ENCODE data around the gene ALDH7A1.
"Not testable (repeated sequence)": the region's sequence is repeated elsewhere in the genome, so short reads cannot be mapped to it uniquely, and the experiment has no call there.

Gene ALDH7A1

GRCh38 chr5:126594748-126595485 lies at the start of gene ALDH7A1:
Gene ALDH7A1 (minus strand): TSS chr5:126595219. CDS start chr5:126595198, 21 bp downstream.
- H3K4me1 Mint-ChIP-seq, result peaks cover 9 to 21% of the 10 kb centered on the region in 2 donors
- peaks cover 0 to 2% of the 10 kb centered on the region in 2 donors for H3K9me3 Mint-ChIP-seq
- peaks cover 0 to 10% of the 10 kb centered on the region in 2 donors for H3K27me3 Mint-ChIP-seq
- H3K4me3 Mint-ChIP-seq, result peak within 1 kb of the TSS; percentile 93 to 94
- peak; percentile 85 for ATAC-seq (replicated peaks)
- peaks cover 0 to 2% of the 10 kb centered on the region in 2 donors for H3K36me3 Mint-ChIP-seq
- DNase-seq, result peak; percentile 26
- peak within 1 kb of the TSS; percentile 71 for H3K27ac Mint-ChIP-seq

- H3K27me3 Mint-ChIP-seq, result no peaks in the 10 kb centered on the region
- DNase-seq, result no peak
- peaks cover 4 to 6% of the 10 kb centered on the region in 2 donors for H3K9me3 Mint-ChIP-seq
- peak in 1 of 2 donors; percentile 50 for ATAC-seq (replicated peaks)
- no peak overlapping the region for H3K27ac Mint-ChIP-seq
- H3K4me1 Mint-ChIP-seq, result peaks cover 4 to 6% of the 10 kb centered on the region in 2 donors
- H3K4me3 Mint-ChIP-seq, result no peak overlapping the region
- peaks cover 0 to 2% of the 10 kb centered on the region in 2 donors for H3K36me3 Mint-ChIP-seq
Measured at GRCh38 chr5:126641387-126641786, 46.4 kb upstream of the ALDH7A1 start.

- no peak overlapping the region for H3K4me3 Mint-ChIP-seq
- peaks cover 4 to 6% of the 10 kb centered on the region in 2 donors for H3K4me1 Mint-ChIP-seq
- ATAC-seq (replicated peaks) (peak in 1 of 2 donors; percentile 48), DNase-seq (no peak)
- peaks cover 4 to 6% of the 10 kb centered on the region in 2 donors for H3K9me3 Mint-ChIP-seq
- H3K36me3 Mint-ChIP-seq, result peaks cover 0 to 2% of the 10 kb centered on the region in 2 donors
- no peaks in the 10 kb centered on the region for H3K27me3 Mint-ChIP-seq
- no peak overlapping the region for H3K27ac Mint-ChIP-seq
Measured at GRCh38 chr5:126640866-126641265, 45.8 kb upstream of the ALDH7A1 start.

GRCh38 chr5:126636956-126637355 lies 41.9 kb upstream of the ALDH7A1 start:
- ATAC-seq (replicated peaks) (peak in 1 of 2 donors; percentile 41), DNase-seq (no peak)
- H3K4me1 Mint-ChIP-seq, result peaks cover 4 to 6% of the 10 kb centered on the region in 2 donors
- H3K36me3 Mint-ChIP-seq, result no peaks in the 10 kb centered on the region
- no peak overlapping the region for H3K4me3 Mint-ChIP-seq
- no peaks in the 10 kb centered on the region for H3K27me3 Mint-ChIP-seq
- no peaks in the 10 kb centered on the region for H3K9me3 Mint-ChIP-seq
- H3K27ac Mint-ChIP-seq, result no peak overlapping the region

GRCh38 chr5:126635585-126635984 lies 40.6 kb upstream of the ALDH7A1 start:
- Mint-ChIP-seq H3K4me1 (peaks cover 0 to 1% of the 10 kb centered on the region in 2 donors), H3K9me3 (no peaks in the 10 kb centered on the region), H3K27ac (no peak overlapping the region), H3K27me3 (no peaks in the 10 kb centered on the region), H3K36me3 (no peaks in the 10 kb centered on the region), H3K4me3 (no peak overlapping the region)
- no peak for DNase-seq
- ATAC-seq (replicated peaks), result no peak

GRCh38 chr5:126633552-126633951 lies 38.5 kb upstream of the ALDH7A1 start:
- Mint-ChIP-seq H3K27me3 (no peaks in the 10 kb centered on the region), H3K27ac (no peak overlapping the region), H3K36me3 (peaks cover 2 to 5% of the 10 kb centered on the region in 2 donors), H3K4me1 (no peaks in the 10 kb centered on the region), H3K4me3 (no peak overlapping the region), H3K9me3 (no peaks in the 10 kb centered on the region)
- DNase-seq (no peak), ATAC-seq (replicated peaks) (no peak)

GRCh38 chr5:126631920-126632319 lies 36.9 kb upstream of the ALDH7A1 start:
- DNase-seq, result no peak

GRCh38 chr5:126628102-126628501 lies 33.1 kb upstream of the ALDH7A1 start:
- ATAC-seq (replicated peaks) (no peak), DNase-seq (no peak)
- Mint-ChIP-seq H3K4me1 (no peaks in the 10 kb centered on the region), H3K36me3 (peaks cover 14 to 30% of the 10 kb centered on the region in 2 donors), H3K27ac (no peak overlapping the region), H3K4me3 (no peak overlapping the region), H3K27me3 (no peaks in the 10 kb centered on the region), H3K9me3 (no peaks in the 10 kb centered on the region)

More at GRCh38 chr5:126631920-126632319, 36.9 kb upstream of the ALDH7A1 start:
- H3K9me3 Mint-ChIP-seq, result no peaks in the 10 kb centered on the region
- no peak overlapping the region for H3K4me3 Mint-ChIP-seq
- H3K27me3 Mint-ChIP-seq, result no peaks in the 10 kb centered on the region
- H3K27ac Mint-ChIP-seq, result no peak overlapping the region
- ATAC-seq (replicated peaks), result no peak
- H3K4me1 Mint-ChIP-seq, result no peaks in the 10 kb centered on the region
- peaks cover 2 to 9% of the 10 kb centered on the region in 2 donors for H3K36me3 Mint-ChIP-seq

GRCh38 chr5:126624534-126624933 lies 29.5 kb upstream of the ALDH7A1 start:
- H3K36me3 Mint-ChIP-seq, result peaks cover 13 to 42% of the 10 kb centered on the region in 2 donors
- no peaks in the 10 kb centered on the region for H3K9me3 Mint-ChIP-seq
- no peak overlapping the region for H3K4me3 Mint-ChIP-seq
- no peaks in the 10 kb centered on the region for H3K4me1 Mint-ChIP-seq
- H3K27me3 Mint-ChIP-seq, result no peaks in the 10 kb centered on the region
- ATAC-seq (replicated peaks) (no peak), DNase-seq (no peak)
- no peak overlapping the region for H3K27ac Mint-ChIP-seq

- Mint-ChIP-seq H3K36me3 (peaks cover 20 to 41% of the 10 kb centered on the region in 2 donors), H3K4me1 (no peaks in the 10 kb centered on the region), H3K27me3 (no peaks in the 10 kb centered on the region), H3K4me3 (no peak overlapping the region), H3K9me3 (no peaks in the 10 kb centered on the region), H3K27ac (no peak overlapping the region)
- DNase-seq (no peak), ATAC-seq (replicated peaks) (no peak)
Measured at GRCh38 chr5:126619781-126620180, 24.8 kb upstream of the ALDH7A1 start.

- DNase-seq; H3K27me3 Mint-ChIP-seq; H3K4me3 Mint-ChIP-seq; ATAC-seq (replicated peaks); H3K9me3 Mint-ChIP-seq; H3K27ac Mint-ChIP-seq: not testable (repeated sequence)
- H3K36me3 Mint-ChIP-seq, result peaks cover 13 to 30% of the 10 kb centered on the region in 2 donors
- H3K4me1 Mint-ChIP-seq, result peaks cover 4 to 15% of the 10 kb centered on the region in 2 donors
Measured at GRCh38 chr5:126617603-126618002, 22.6 kb upstream of the ALDH7A1 start.

GRCh38 chr5:126615286-126615685 lies 20.3 kb upstream of the ALDH7A1 start:
- Mint-ChIP-seq H3K36me3 (peaks cover 25 to 41% of the 10 kb centered on the region in 2 donors), H3K9me3 (no peaks in the 10 kb centered on the region), H3K4me3 (no peak overlapping the region), H3K4me1 (peaks cover 9 to 27% of the 10 kb centered on the region in 2 donors), H3K27me3 (no peaks in the 10 kb centered on the region), H3K27ac (peak overlapping the region; percentile 47)
- ATAC-seq (replicated peaks) (no peak), DNase-seq (no peak)

GRCh38 chr5:126613941-126614592 lies 19.0 kb upstream of the ALDH7A1 start:
- Mint-ChIP-seq H3K9me3 (no peaks in the 10 kb centered on the region), H3K27me3 (no peaks in the 10 kb centered on the region), H3K36me3 (peaks cover 29 to 40% of the 10 kb centered on the region in 2 donors), H3K4me3 (no peak overlapping the region), H3K27ac (peak overlapping the region; percentile 62), H3K4me1 (peaks cover 9 to 33% of the 10 kb centered on the region in 2 donors)
- DNase-seq (no peak), ATAC-seq (replicated peaks) (no peak)

- peaks cover 29 to 35% of the 10 kb centered on the region in 2 donors for H3K36me3 Mint-ChIP-seq
- DNase-seq (no peak), ATAC-seq (replicated peaks) (no peak)
- H3K4me3 Mint-ChIP-seq, result no peak overlapping the region
- no peak overlapping the region for H3K27ac Mint-ChIP-seq
- no peaks in the 10 kb centered on the region for H3K27me3 Mint-ChIP-seq
- H3K4me1 Mint-ChIP-seq, result peaks cover 12 to 45% of the 10 kb centered on the region in 2 donors
- H3K9me3 Mint-ChIP-seq, result no peaks in the 10 kb centered on the region
Measured at GRCh38 chr5:126610616-126611015, 15.6 kb upstream of the ALDH7A1 start.

GRCh38 chr5:126610160-126610559 lies 15.1 kb upstream of the ALDH7A1 start:
- H3K27me3 Mint-ChIP-seq, result no peaks in the 10 kb centered on the region
- peaks cover 28 to 37% of the 10 kb centered on the region in 2 donors for H3K36me3 Mint-ChIP-seq
- no peak overlapping the region for H3K27ac Mint-ChIP-seq
- DNase-seq (no peak), ATAC-seq (replicated peaks) (no peak)
- peaks cover 12 to 49% of the 10 kb centered on the region in 2 donors for H3K4me1 Mint-ChIP-seq
- H3K4me3 Mint-ChIP-seq, result no peak overlapping the region
- H3K9me3 Mint-ChIP-seq, result no peaks in the 10 kb centered on the region
